PFSK-1 (cell line): ENCODE data around the gene RSRC1.

Experiments used
- POLR2AphosphoS5 ChIP-seq: IDR thresholded peaks from 2 replicates; pipeline ENCODE4 v1.6.1; 2012; ENCODE audit warnings: low read depth, mild to moderate bottlenecking, control low read depth, low read length, moderate library complexity
- SIN3A ChIP-seq: IDR thresholded peaks from 2 replicates; pipeline ENCODE4 v1.6.1; 2012; ENCODE audit warnings: mild to moderate bottlenecking, low read length, moderate library complexity, borderline replicate concordance; ENCODE audit not compliant: insufficient read depth
- TAF1 ChIP-seq: IDR thresholded peaks from 2 replicates; pipeline ENCODE4 v1.6.1; 2012; ENCODE audit warnings: low read length, control low read depth, borderline replicate concordance; ENCODE audit not compliant: insufficient read depth
- TF ChIP-seq, protein P1 (sequence below), 2 experiments: IDR thresholded peaks; 2 replicates each; pipeline versions ENCODE4 v1.6.1 to v1.8.0; 2011 to 2012; ENCODE audit warnings: low read depth in 2 of 2, low read length in 2 of 2, control low read depth in 1 of 2, inconsistent platforms in 1 of 2, mild to moderate bottlenecking in 1 of 2, moderate library complexity in 1 of 2; ENCODE audit not compliant: insufficient read depth in 1 of 2

GRCh38 chr3:158107605-158108444, 2.1 kb upstream of the RSRC1 start:
- TF ChIP-seq POLR2AphosphoS5 (no peak), SIN3A (no peak), TAF1 (no peak)
- TF ChIP-seq, protein P1, sequence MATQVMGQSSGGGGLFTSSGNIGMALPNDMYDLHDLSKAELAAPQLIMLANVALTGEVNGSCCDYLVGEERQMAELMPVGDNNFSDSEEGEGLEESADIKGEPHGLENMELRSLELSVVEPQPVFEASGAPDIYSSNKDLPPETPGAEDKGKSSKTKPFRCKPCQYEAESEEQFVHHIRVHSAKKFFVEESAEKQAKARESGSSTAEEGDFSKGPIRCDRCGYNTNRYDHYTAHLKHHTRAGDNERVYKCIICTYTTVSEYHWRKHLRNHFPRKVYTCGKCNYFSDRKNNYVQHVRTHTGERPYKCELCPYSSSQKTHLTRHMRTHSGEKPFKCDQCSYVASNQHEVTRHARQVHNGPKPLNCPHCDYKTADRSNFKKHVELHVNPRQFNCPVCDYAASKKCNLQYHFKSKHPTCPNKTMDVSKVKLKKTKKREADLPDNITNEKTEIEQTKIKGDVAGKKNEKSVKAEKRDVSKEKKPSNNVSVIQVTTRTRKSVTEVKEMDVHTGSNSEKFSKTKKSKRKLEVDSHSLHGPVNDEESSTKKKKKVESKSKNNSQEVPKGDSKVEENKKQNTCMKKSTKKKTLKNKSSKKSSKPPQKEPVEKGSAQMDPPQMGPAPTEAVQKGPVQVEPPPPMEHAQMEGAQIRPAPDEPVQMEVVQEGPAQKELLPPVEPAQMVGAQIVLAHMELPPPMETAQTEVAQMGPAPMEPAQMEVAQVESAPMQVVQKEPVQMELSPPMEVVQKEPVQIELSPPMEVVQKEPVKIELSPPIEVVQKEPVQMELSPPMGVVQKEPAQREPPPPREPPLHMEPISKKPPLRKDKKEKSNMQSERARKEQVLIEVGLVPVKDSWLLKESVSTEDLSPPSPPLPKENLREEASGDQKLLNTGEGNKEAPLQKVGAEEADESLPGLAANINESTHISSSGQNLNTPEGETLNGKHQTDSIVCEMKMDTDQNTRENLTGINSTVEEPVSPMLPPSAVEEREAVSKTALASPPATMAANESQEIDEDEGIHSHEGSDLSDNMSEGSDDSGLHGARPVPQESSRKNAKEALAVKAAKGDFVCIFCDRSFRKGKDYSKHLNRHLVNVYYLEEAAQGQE (IDR thresholded peaks at IDR 0.05; ENCODE audit: insufficient read depth in 1 of 2, low read depth in 2 of 2, low read length in 2 of 2) = no peak
